NK-92 (cell line): ENCODE results near the gene KLF2.

Source experiments
- DNase-seq: peaks from one replicate; lab custom pipeline; 2025; ENCODE audit not compliant: unreplicated experiment; lab: John Stamatoyannopoulos, UW

Gene KLF2

DNA sequence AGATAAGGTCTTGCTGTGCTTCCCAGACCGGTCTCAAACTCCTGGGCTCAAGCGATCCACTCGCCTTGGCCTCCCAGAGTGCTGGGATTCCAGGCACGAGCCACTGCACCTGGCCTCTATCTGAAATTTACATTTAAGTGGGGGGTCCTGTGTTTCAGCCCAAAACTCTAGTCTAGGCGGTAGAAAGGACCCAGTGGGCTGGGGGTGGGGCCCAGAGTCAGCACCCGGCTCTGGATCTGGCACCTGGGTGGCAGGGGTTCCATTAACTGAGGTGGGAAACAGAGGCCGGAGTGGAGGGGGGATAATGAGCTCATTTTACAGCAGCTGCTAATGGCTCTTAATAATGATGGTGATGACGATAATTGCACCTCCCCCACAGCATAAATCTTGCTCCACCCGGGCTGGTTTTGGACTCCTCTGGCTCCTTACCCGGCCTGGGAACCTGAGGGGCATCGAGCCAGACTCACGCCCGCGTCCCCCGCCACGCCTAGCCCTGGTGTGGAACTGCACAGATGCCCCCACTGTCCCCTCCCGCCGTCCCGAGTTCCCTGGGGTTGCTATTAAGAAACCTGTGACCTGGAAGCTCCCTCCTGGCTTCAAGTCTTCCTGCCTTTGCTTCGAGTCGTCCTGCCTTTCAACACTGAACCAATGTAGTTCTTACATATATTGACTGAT is 17.8 kb upstream of the KLF2 start:
- DNase-seq: no peak

- DNase-seq: no peak
Measured at GRCh38 chr19:16308081-16308480, 16.5 kb upstream of the KLF2 start.

DNA sequence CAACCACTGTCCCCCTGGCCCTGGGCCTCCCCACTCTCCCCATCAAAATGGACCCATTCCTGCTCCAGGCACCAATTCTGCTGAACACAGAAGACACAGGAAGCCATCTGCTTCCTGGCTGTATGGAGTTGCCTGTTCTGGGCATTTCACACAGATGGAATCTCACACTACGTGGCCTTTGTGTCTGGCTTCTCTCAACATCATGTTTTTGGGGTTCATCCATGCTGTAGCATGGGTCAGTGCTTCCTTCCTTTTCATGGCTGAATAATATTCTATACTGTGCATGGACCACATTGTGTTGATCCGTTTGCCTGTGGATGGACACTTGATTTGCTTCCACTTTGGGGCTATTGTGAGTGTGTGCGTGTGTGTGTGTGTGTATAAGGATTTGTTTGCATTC is 15.0 kb upstream of the KLF2 start:
- DNase-seq: no peak

DNA sequence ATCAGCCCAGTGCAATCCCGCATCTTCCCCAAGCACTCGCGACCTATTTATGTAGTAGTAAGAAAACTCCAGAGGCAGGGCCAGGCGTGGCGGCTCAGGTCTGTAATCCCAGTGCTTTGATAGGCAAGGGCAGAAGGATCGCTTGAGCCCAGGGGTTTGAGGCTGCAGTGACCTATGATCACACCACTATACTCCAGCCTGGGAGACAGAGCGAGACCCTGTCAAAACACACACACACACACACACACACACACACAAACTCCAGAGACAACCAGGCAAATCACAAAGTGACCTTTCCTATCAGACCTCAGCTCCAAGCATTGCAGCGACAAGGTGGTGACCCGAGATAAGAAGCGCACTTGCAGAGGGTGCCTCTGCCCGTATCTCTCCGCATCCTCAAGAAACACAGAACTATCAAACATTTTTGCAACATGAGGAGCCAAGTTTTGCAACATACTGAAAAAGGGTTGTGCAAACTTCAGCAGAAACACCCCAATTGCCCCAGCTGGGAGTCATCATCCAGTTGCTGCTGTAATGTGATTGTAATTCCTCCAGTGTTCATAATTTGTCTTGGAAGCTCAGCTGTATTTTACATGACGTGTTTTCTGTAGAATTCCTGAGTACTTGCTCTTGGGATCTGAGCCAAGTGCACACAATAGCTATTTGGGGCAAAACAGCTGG is 8.7 kb upstream of the KLF2 start:
- no peak for DNase-seq

DNA sequence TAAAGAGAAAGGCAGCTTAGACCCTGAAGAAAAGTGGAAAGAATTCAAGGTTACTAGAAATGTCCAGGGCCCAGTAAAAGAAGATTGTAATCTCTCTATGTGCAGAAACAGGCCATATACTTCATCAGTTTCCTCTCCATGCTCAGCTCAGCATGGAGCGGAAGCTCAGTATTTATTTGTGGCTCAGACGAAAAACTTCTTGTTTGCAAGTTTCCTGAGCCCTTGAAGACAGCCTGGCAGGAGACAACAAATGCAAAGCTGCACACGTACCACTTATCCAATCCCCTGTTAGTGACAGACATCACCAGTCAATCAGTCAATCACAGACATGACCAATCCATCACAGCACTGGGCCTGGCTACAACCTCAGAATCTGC is 8.1 kb upstream of the KLF2 start:
- DNase-seq: no peak

DNA sequence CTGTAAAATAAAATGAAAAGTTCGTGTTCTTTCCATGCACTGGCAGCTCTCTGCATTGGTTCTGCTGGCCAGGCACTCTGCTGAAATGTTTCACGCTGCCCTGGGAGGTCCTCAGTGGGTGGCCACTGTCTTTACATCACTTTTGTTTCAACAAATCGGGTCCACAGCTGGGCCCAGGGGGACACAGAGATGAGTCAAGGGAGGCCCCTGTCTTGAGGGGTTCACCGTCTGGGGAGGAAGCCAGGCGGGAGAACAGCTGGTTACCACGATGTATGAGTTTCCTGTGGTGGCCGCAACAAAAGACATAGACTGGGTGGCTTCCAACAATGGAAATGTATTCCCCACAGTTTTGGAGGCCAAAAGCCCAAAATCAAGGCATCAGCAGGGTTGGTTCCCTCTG is 5.1 kb upstream of the KLF2 start:
- DNase-seq: no peak

DNA sequence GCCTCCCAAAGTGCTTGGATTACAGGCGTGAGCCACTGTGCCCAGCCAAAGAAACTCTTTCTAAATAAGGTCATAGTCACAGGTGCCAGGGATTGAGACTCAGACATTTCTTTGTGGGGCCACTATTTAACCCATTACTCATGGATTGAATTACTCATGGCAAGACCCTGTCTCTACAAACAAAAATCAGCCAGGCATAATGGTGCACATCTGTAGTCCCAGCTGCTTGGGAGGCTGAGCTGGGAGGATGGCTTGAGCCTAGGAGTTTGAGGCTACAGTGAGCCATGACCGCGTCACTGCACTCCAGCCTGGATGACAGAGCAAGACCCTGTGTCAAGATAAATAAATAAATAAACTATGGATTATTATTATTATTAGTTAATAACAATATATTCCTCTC is 3.6 kb upstream of the KLF2 start:
- DNase-seq: no peak

DNA sequence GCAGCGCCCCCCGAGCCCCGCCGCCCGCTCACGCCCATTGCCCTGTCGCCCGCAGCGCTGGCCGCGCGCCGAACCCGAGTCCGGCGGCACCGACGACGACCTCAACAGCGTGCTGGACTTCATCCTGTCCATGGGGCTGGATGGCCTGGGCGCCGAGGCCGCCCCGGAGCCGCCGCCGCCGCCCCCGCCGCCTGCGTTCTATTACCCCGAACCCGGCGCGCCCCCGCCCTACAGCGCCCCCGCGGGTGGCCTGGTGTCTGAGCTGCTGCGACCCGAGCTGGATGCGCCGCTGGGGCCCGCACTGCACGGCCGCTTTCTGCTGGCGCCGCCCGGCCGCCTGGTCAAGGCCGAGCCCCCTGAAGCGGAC is 518 bp downstream of the KLF2 start:
- no peak for DNase-seq

GRCh38 chr19:16325641-16326400 is 1.2 kb downstream of the KLF2 start:
- no peak for DNase-seq

DNA sequence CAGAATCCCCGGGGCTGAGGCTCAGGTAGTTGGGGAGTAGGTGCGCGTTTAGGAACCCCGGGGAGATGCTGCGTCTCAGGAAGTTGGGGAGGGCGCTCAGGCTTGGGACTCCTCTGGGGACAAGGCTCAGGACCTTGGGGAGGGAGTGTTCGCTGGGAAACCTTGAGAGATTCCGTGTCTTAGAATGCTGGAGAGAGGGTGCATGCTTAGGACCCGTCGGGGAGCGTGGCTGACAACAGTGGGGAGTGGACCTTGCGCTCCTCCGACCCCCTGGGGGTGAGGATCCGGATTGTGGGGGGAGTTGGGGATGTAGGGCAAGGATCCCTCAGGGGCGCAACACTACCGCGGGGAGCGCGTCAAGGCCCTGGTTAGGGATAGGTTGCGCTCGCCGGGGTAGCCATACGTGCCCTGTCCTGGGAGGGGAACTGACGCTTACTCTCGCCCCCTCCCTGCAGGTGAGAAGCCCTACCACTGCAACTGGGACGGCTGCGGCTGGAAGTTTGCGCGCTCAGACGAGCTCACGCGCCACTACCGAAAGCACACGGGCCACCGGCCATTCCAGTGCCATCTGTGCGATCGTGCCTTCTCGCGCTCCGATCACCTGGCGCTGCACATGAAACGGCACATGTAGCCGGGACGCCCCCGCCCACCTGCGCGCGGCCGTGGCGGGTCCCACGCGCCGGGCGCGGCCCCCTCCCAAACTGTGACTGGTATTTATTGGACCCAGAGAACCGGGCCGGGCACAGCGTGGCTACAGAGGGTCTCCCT is 2.0 kb downstream of the KLF2 start:
- DNase-seq: no peak

DNA sequence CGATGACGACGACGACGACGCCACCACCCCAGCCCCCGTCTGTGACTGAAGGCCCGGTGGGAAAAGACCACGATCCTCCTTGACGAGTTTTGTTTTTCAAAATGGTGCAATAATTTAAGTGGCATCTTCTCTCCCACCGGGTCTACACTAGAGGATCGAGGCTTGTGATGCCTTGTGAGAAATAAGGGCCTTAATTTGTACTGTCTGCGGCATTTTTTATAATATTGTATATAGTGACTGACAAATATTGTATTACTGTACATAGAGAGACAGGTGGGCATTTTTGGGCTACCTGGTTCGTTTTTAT is 2.5 kb downstream of the KLF2 start:
- no peak for DNase-seq

DNA sequence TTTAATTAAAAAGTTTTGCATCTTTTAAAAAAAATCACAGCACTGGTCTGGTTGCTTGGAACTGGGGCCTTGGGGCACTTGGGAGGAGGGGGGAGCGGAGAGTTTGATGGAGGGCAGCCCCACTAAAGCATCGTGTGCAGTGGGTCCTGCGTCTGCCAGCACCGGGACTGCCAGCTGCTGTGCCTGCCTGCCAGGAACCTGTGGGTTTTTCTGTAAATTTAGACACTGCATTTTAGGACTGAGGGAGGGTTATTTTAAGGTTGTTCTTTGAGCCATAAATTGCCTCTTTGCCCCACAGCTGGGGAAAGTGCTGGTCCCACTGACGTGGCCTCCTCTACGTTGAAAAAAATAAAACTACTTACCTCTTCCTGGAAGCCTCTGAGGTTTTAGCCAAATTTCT is 2.9 kb downstream of the KLF2 start:
- DNase-seq: no peak

DNA sequence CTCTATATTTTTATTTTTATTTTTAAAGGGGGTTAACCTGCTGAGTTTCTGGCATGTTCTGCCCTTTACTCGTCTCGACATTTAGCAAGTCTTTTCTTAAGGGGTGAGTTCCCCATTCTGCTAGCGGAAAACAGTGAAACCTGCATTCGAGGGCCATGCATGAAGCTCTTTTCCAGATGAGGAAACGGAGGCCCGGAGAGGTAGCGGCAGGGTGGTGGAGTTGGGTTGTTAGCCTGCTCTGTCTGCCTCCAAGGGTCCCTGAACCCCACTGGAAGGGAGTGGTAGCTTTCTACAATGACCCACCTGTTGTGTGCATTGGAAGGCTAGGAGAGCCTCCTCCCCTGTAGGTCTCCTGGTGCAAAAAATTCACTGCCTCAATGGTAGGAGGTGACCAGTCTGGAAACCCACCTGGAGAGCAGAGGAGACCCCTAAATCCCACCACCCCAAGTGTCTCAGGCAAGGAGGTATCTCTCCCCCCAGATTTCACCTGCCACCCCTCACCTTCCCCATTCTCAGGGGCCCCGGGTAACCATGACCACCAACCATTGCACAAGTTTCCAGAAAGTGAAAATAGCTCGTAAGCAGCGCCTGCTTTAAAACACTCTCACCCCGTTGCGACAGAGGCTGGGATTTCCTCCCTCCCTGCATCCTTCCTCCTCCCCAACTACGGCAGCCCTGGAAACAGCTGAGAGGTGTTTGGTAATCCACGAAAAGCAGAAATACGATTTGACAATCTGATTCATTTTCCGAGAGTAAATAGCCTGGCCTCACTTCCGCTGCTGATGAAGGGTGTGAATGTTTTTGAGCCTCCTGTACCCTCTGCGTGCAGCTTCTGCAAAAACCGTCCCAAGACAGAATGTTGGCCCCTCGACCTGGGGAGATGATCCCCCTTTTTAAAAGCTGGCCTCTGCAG is 3.5 kb downstream of the KLF2 start:
- DNase-seq: no peak

GRCh38 chr19:16328824-16329482 is 4.3 kb downstream of the KLF2 start:
- DNase-seq: no peak

DNA sequence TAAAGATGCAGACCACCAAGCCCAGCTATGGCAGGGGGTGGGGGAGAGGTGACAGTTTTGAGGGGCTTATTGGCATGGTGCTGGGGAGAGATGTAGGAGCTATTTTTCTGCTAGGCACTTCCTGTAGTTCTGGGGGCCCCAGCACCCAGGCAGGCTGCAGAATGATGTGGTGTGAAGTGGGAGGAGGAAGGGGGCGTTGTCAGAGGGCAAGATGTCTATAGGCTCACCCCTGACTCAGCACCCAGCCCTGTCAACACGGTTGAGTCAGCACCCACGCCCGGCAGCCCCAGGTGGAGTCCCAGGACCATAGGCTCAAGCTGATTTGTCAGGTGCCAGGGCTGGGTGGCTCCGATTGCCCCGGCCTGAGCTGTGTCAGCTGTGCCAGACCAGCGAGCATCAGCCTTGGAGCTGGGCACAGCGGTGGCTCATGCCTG is 5.8 kb downstream of the KLF2 start:
- DNase-seq: peak; percentile 85

DNA sequence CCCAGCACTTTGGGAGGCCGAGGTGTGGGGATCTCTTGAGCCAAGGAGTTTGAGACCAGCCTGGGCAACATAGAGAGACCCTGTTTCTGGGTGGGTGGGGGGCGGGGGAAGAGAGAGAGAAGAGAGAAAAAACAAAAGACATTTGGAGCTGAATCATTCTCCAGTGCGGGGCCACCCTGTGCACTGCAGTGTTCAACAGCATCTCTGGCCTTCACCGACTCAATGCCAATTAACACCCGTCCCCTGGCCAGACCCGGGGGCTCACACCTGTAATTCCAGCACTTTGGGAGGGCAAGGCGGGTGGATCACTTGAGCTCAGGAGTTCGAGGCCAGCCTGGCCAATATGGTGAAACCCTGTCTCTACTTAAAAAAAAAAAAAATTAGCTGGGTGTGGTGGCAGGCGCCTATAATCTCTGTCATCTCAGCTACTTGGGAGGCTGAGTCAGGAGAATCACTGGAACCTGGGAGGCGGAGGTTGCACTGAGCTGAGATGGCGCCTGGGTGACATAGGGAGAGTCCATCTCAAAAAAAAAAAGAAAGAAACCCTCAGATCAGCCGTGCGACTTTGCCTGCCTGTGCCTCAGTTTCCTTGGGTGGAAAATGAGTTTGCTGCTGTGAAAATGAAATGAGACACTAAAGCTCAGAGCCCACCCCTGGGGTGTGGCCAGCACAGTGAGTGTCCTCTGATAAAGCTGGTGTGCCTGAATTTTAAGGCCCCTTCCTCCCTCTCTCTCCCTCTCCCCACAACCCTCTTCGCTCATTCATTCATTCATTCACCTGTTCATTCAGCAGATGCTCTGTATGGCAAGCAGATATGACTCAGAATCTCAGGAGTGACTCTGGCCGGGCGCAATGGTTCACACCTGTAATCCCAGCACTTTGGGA is 6.4 kb downstream of the KLF2 start:
- DNase-seq: no peak

GRCh38 chr19:16333001-16333586 is 8.5 kb downstream of the KLF2 start:
- no peak for DNase-seq

- no peak for DNase-seq
Measured at GRCh38 chr19:16334411-16334810, 9.8 kb downstream of the KLF2 start.

DNA sequence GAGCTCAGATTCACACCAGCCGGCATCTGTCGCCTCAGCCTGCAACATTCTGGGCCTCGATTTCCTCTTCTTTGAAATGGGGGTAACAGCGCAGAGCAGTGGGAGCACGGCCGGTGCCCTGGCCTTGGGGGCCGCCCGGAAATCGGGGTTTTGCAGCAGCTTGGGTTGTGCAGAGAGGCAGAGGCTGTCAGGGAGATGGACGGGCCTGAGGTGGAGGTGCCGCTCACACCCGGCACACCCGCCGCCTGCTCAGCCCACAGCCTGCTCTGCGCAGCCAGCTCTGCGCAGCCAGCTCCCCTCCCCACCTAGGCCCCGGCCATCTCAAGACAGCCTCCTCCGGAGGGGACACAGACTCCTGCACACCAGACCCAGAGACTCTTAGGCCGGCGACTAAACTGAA is 10.6 kb downstream of the KLF2 start:
- no peak for DNase-seq
